OCI-LY3 (cell line): ENCODE data around the gene KEL.
A peak's percentile ranks its signal among the peaks of the same experiment; 100 is the strongest.

Experiments used
- H2AFZ ChIP-seq: fragments of 200-600, 300-600 bp; shearing (Covaris generic); 2 replicates; pipeline ENCODE4 v1.6.0; 2014; ENCODE audit warnings: antibody characterized with exemption, low read depth, low read length
- H3K27ac ChIP-seq: fragments of 200-600, 300-600 bp; sonication (generic); 2 replicates; pipeline ENCODE4 v1.5.1; 2014; ENCODE audit warnings: mild to moderate bottlenecking, low read length, moderate library complexity, mixed read lengths
- H3K27me3 ChIP-seq: fragments of 200-600, 300-600 bp; sonication (generic); 2 replicates; pipeline ENCODE4 v1.6.1; 2014; ENCODE audit warnings: low read depth, low read length, mixed read lengths
- H3K36me3 ChIP-seq: fragments of 200-600, 300-600 bp; sonication (generic); replicated peaks from 2 replicates; pipeline ENCODE3; 2014; ENCODE audit warnings: low read depth, low read length, mixed read lengths
- H3K4me1 ChIP-seq: fragments of 300-600, 200-600 bp; sonication (generic); 2 replicates; pipeline ENCODE4 v1.6.1; 2014; ENCODE audit warnings: low read length, mixed read lengths
- H3K4me2 ChIP-seq: fragments of 200-600, 300-600 bp; sonication (generic); 2 replicates; pipeline ENCODE4 v1.6.1; 2014; ENCODE audit warnings: low read length, mixed read lengths
- H3K4me3 ChIP-seq: fragments of 300-600, 200-600 bp; sonication (generic); 2 replicates; pipeline ENCODE4 v1.5.1; 2014; ENCODE audit warnings: antibody characterized with exemption, mild to moderate bottlenecking, low read length, moderate library complexity
- H3K79me2 ChIP-seq: fragments of 300-600, 200-600 bp; shearing (Covaris generic); 2 replicates; pipeline ENCODE4 v1.6.1; 2014; ENCODE audit warnings: mild to moderate bottlenecking, low read length, mixed read lengths
- H3K9ac ChIP-seq: fragments of 300-600, 200-600 bp; shearing (Covaris generic); 2 replicates; pipeline ENCODE4 v1.6.0; 2014; ENCODE audit warnings: mild to moderate bottlenecking, low read length, moderate library complexity
- H3K9me3 ChIP-seq: fragments of 200-600, 300-600 bp; shearing (Covaris generic); 2 replicates; pipeline ENCODE4 v1.6.1; 2014; ENCODE audit warnings: low read length, mixed read lengths; ENCODE audit not compliant: insufficient read depth
- H4K20me1 ChIP-seq: fragments of 200-600, 300-600 bp; sonication (generic); 2 replicates; pipeline ENCODE4 v1.6.1; 2016; ENCODE audit warnings: low read length, mixed read lengths; ENCODE audit not compliant: insufficient read depth
- EZH2phosphoT487 ChIP-seq: fragments of 200-600 bp; shearing (Covaris generic); IDR thresholded peaks from 2 replicates; pipeline ENCODE4 v1.6.1; 2018; ENCODE audit warnings: antibody characterized with exemption, mixed run types, low read depth
- TF ChIP-seq, protein P1 (sequence below): fragments of 200-600, 300-600 bp; sonication (generic); IDR thresholded peaks from 2 replicates; pipeline ENCODE4 v1.5.1; 2014; ENCODE audit warnings: antibody characterized with exemption, low read length, low read depth

KEL gene, protein sequence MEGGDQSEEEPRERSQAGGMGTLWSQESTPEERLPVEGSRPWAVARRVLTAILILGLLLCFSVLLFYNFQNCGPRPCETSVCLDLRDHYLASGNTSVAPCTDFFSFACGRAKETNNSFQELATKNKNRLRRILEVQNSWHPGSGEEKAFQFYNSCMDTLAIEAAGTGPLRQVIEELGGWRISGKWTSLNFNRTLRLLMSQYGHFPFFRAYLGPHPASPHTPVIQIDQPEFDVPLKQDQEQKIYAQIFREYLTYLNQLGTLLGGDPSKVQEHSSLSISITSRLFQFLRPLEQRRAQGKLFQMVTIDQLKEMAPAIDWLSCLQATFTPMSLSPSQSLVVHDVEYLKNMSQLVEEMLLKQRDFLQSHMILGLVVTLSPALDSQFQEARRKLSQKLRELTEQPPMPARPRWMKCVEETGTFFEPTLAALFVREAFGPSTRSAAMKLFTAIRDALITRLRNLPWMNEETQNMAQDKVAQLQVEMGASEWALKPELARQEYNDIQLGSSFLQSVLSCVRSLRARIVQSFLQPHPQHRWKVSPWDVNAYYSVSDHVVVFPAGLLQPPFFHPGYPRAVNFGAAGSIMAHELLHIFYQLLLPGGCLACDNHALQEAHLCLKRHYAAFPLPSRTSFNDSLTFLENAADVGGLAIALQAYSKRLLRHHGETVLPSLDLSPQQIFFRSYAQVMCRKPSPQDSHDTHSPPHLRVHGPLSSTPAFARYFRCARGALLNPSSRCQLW

DNA sequence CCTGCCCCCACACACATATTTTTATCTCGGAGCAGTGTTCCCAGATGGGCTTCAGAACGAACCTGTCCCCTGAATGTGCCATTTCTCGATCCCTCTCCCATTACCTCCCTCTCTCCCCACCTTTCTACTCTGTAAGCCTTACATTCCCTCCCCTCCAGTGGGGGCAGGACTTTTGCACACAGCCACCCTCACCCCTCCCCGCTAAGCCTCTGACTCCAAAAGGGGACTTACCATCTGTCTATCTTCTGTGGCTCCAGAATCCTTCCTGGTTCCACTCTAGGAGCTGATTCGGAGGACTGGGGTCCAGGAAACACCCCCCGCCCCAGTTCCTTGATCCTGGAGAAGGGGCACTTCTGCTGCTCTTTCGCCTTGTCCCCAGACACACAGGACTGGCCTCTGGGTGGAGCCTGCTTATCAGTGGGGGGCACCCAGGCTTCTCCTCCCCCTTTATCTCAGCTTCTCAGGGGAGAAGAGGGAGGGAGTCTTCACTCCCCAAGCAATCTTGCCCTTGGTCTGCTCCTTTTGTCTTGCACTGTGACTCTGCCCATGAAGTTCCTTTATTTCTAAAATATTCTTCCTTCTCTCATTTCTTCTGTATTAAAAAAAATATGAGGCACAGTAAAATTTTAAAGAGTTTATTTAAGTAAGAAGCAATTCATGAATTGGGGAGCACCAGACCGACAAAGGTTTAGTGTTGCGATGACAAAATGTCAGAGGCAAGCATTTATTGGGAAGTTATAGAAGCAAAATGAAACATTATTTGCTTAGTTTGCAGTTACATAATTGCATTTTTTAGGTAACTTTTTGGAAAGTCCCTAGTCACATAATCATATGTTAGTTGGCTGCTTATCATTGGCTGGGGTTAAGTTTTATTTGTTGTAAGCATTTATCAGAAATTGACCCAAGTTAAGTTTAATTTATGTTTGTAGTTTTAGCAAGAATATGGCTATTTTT, at the start of gene KEL:
Gene KEL, minus strand, starts transcription at position 391 of the 954 bp plus-strand sequence. Its CDS starts 157 bp downstream, at position 234.
- Histone ChIP-seq H3K4me1 (peaks cover 44% of the 10 kb centered on the region), H3K4me2 (no peak within 1 kb of the TSS), H3K4me3 (no peak within 1 kb of the TSS), H3K27ac (no peak within 1 kb of the TSS), H3K9ac (no peak within 1 kb of the TSS), H3K9me3 (no peaks in the 10 kb centered on the region), H2AFZ (no peak within 1 kb of the TSS), H3K27me3 (peaks cover 23% of the 10 kb centered on the region), H3K36me3 (no peaks in the 10 kb centered on the region), H3K79me2 (no peaks in the 10 kb centered on the region), H4K20me1 (no peaks in the 10 kb centered on the region)
- no peak for TF ChIP-seq EZH2phosphoT487
- TF ChIP-seq, protein P1, sequence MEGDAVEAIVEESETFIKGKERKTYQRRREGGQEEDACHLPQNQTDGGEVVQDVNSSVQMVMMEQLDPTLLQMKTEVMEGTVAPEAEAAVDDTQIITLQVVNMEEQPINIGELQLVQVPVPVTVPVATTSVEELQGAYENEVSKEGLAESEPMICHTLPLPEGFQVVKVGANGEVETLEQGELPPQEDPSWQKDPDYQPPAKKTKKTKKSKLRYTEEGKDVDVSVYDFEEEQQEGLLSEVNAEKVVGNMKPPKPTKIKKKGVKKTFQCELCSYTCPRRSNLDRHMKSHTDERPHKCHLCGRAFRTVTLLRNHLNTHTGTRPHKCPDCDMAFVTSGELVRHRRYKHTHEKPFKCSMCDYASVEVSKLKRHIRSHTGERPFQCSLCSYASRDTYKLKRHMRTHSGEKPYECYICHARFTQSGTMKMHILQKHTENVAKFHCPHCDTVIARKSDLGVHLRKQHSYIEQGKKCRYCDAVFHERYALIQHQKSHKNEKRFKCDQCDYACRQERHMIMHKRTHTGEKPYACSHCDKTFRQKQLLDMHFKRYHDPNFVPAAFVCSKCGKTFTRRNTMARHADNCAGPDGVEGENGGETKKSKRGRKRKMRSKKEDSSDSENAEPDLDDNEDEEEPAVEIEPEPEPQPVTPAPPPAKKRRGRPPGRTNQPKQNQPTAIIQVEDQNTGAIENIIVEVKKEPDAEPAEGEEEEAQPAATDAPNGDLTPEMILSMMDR, result no peak

DNA sequence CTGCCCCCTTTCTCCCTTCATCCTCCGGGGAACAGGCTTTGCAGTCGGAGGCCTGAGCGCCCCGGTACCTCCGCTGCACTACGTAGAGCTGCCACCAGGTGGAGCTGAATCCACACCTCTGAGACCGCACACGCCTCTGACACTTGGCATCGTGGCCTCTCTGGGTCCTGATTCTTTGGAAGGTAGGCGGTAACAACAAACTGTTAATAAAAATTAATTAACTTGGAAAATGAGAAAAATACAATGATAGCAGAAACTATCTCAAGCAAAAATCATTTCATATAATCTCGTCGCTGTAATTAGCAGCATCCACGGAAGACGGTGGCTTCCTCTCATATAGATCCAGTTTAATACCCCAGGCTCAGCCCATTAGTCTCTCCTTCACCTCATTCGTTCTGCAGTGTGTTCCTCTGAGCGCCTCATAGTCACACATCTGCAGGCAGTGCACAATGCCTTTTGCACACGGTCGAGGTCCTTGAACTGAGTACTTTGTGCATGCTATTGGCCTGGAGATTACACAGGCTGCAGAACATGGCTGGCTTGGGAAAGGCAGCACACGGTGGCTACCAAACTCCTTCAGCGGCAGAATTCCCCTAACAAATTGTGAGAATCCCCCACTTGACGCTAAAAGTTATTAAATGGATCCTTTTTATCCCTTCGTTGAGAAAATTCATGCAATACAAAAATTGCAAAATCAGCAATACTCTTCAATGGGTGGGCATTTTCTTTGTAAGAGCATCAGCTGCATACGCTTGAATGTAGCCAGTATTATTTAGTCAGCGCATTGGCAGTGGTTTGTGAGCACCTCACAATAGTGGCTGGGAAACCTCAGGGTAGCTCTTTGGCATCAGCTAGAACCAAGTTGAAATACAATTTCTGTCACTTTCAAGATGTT, 46.1 kb upstream of the KEL start:
- Histone ChIP-seq H3K4me1 (peaks cover 9% of the 10 kb centered on the region), H3K4me3 (no peak overlapping the region), H3K27me3 (peaks cover 25% of the 10 kb centered on the region), H2AFZ (no peak overlapping the region), H3K9ac (no peak overlapping the region), H4K20me1 (no peaks in the 10 kb centered on the region), H3K9me3 (no peaks in the 10 kb centered on the region), H3K36me3 (no peaks in the 10 kb centered on the region), H3K27ac (no peak overlapping the region), H3K79me2 (no peaks in the 10 kb centered on the region), H3K4me2 (no peak overlapping the region)
- TF ChIP-seq EZH2phosphoT487, result no peak
- TF ChIP-seq, protein P1, result peak; percentile 96

DNA sequence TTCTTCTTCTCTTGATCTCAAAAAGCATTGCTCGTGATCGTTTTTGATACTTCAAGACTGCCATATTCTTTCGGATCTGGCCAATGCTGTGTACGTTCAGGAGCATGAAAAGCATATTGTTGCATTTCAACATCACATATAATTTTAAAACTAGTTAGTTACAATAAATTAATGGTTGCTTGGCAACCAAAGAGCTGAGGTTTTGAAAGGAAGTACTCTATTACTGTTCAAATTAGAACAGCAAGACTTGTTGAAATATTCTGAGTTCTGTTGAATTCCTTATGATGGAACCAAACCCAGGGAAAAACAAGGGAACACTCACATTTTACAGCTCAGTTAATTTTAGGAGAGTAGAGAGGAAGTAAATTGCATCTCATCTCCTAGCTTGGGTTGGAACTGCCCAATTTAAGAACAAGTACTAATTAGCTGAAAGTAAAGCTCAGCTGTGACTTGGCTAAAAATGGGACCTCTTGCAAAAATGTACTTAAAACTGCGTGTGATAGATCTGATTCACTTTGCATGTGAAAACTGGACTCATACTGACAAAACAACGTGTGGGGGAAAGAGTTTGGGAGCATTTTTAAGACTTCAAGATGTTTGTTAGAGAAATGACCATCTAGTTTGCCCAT, 43.6 kb upstream of the KEL start:
- no peak overlapping the region for H3K4me2 ChIP-seq
- no peaks in the 10 kb centered on the region for H3K79me2 ChIP-seq
- H3K27ac ChIP-seq, result no peak overlapping the region
- no peaks in the 10 kb centered on the region for H4K20me1 ChIP-seq
- peaks cover 13% of the 10 kb centered on the region for H3K4me1 ChIP-seq
- peaks cover 25% of the 10 kb centered on the region for H3K27me3 ChIP-seq
- H3K36me3 ChIP-seq, result no peaks in the 10 kb centered on the region
- TF ChIP-seq, protein P1, result no peak
- no peak for TF ChIP-seq EZH2phosphoT487
- H3K9ac ChIP-seq, result no peak overlapping the region
- H3K9me3 ChIP-seq, result no peaks in the 10 kb centered on the region
- H2AFZ ChIP-seq, result no peak overlapping the region
- no peak overlapping the region for H3K4me3 ChIP-seq
